BJ (cell line): Measurements from ENCODE around the gene ALDH18A1. TPM values are rescaled to one million over a fixed set of nuclear protein-coding genes. Genes with fewer than 3 reads are reported as not detected.

Experiments
- CTCF ChIA-PET: fragments of 350-600 bp; formaldehyde crosslinking; extraction: SDS; loops from one replicate; lab custom pipeline; 2021; ENCODE audit warnings: antibody characterized with exemption, inconsistent platforms; lab: Yijun Ruan, JAX
- POLR2A ChIA-PET: fragments of 300-600 bp; sonication (Branson Sonifier 250); formaldehyde crosslinking; extraction: SDS; loops from one replicate; lab custom pipeline; 2021; ENCODE audit warnings: antibody characterized with exemption; lab: Charles Lee
- DNase-seq: peaks from one replicate; pipeline ENCODE4 v3.0.0-alpha.2; 2011; ENCODE audit warnings: low read depth
- H3K27me3 ChIP-seq: 2 replicates; pipeline ENCODE4 v1.6.0; 2011; ENCODE audit warnings: low read length; ENCODE audit not compliant: control insufficient read depth, insufficient read depth
- H3K36me3 ChIP-seq: 2 replicates; pipeline ENCODE4 v1.5.1; 2011; ENCODE audit warnings: low read length; ENCODE audit not compliant: control insufficient read depth, insufficient read depth
- H3K4me3 ChIP-seq: 2 replicates; pipeline ENCODE4 v1.5.1; 2011; ENCODE audit warnings: low read depth, mild to moderate bottlenecking, control low read depth, low read length
- polyA plus RNA-seq: library from polyadenylated mRNA; depleted of rRNA; stranded (reverse); fragments of >200 nt; gene quantifications from 2 replicates; pipeline ENCODE4 v1.2.3, GENCODE V29; 2011
- TF ChIP-seq, protein P1 (sequence below): IDR thresholded peaks from 2 replicates; pipeline ENCODE4 v1.5.1; 2011; ENCODE audit warnings: low read depth, mild to moderate bottlenecking, control low read depth, inconsistent platforms, low read length, moderate library complexity; ENCODE audit not compliant: insufficient read depth

The ALDH18A1 gene
- polyA plus RNA-seq, 1 experiment = 109 TPM

DNA sequence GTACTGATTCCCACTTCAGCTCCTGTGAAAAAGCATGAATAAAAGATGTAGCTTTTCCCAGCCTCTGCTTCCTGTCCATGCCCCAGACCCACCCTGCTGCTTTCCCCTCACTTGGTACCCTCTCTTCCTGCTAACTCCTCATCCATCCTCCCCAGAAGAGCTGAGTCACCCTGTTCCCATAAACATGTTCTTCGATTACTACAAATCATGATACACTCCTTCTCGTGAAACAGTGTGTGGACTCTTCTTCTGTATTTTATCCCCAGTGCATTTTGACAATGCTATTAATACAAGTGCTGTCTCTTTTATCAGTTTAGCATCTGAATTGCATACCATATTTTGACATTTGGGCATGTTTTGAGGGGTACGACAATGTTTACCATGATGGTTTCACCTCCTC is 49.6 kb downstream of the ALDH18A1 start:
- TF ChIP-seq, protein P1, sequence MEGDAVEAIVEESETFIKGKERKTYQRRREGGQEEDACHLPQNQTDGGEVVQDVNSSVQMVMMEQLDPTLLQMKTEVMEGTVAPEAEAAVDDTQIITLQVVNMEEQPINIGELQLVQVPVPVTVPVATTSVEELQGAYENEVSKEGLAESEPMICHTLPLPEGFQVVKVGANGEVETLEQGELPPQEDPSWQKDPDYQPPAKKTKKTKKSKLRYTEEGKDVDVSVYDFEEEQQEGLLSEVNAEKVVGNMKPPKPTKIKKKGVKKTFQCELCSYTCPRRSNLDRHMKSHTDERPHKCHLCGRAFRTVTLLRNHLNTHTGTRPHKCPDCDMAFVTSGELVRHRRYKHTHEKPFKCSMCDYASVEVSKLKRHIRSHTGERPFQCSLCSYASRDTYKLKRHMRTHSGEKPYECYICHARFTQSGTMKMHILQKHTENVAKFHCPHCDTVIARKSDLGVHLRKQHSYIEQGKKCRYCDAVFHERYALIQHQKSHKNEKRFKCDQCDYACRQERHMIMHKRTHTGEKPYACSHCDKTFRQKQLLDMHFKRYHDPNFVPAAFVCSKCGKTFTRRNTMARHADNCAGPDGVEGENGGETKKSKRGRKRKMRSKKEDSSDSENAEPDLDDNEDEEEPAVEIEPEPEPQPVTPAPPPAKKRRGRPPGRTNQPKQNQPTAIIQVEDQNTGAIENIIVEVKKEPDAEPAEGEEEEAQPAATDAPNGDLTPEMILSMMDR = no peak
- no peak for DNase-seq
- no peaks in the 10 kb centered on the region for H3K27me3 ChIP-seq
- ChIA-PET CTCF (interaction anchor here (10.3 kb wide), 1 partner anchor 175 kb away, joined by 166 read pairs; no protein-coding TSS in a partner anchor), POLR2A (no interaction called here)
- H3K4me3 ChIP-seq = no peak overlapping the region
- peaks cover 30% of the 10 kb centered on the region for H3K36me3 ChIP-seq

- H3K4me3 ChIP-seq = no peak overlapping the region
- H3K27me3 ChIP-seq = no peaks in the 10 kb centered on the region
- POLR2A ChIA-PET = interaction anchor here (0.5 kb wide), 1 partner anchor 922 kb away, joined by 3 read pairs; no protein-coding TSS in a partner anchor
- peaks cover 16% of the 10 kb centered on the region for H3K36me3 ChIP-seq
- CTCF ChIA-PET = interaction anchor here (0.9 to 10.3 kb wide), 7 partner anchors 159 to 362 kb away, joined by 3 to 166 read pairs (median 5); no protein-coding TSS in a partner anchor
- DNase-seq = no peak
- TF ChIP-seq, protein P1 = no peak
These were observed 51.3 kb downstream of the ALDH18A1 start for GRCh38 chr10:95605163-95605562.

GRCh38 chr10:95604630-95605029 is 51.9 kb downstream of the ALDH18A1 start:
- no peak for DNase-seq
- ChIA-PET CTCF (interaction anchor here (0.7 to 10.3 kb wide), 11 partner anchors 19 to 361 kb away, joined by 3 to 166 read pairs (median 4); no protein-coding TSS in a partner anchor), POLR2A (no interaction called here)
- H3K36me3 ChIP-seq = peaks cover 13% of the 10 kb centered on the region
- H3K27me3 ChIP-seq = no peaks in the 10 kb centered on the region
- TF ChIP-seq, protein P1 = no peak
- no peak overlapping the region for H3K4me3 ChIP-seq

- Histone ChIP-seq H3K4me3 (no peak overlapping the region), H3K27me3 (no peaks in the 10 kb centered on the region; the same call in 1 of the 2 replicates), H3K36me3 (peaks cover 5% of the 10 kb centered on the region)
- no peak for DNase-seq
- ChIA-PET POLR2A (no interaction called here), CTCF (interaction anchor here (1.0 to 10.3 kb wide), 8 partner anchors 157 to 469 kb away, joined by 3 to 166 read pairs (median 12); no protein-coding TSS in a partner anchor)
- TF ChIP-seq, protein P1 = no peak
These were observed 54.1 kb downstream of the ALDH18A1 start for GRCh38 chr10:95602382-95602781.

- peak; percentile 30 for DNase-seq
- Histone ChIP-seq H3K4me3 (no peak overlapping the region), H3K27me3 (no peaks in the 10 kb centered on the region; the same call in 1 of the 2 replicates), H3K36me3 (peaks cover 5% of the 10 kb centered on the region)
- CTCF ChIA-PET = interaction anchor here (0.6 to 10.3 kb wide), 14 partner anchors 11 to 468 kb away, joined by 3 to 166 read pairs (median 4); no protein-coding TSS in a partner anchor
- POLR2A ChIA-PET = no interaction called here
- TF ChIP-seq, protein P1 = peak; percentile 96
These were observed 55.3 kb downstream of the ALDH18A1 start for GRCh38 chr10:95601116-95601719.
